GM19099 (cell line): Measurements from ENCODE around the gene HECTD1.

Experiments used
- POLR2A ChIP-seq: IDR thresholded peaks from 3 replicates; pipeline ENCODE4 v1.6.1; 2011; ENCODE audit warnings: low read depth; ENCODE audit not compliant: insufficient read length; ENCODE audit errors: extremely low read depth

The HECTD1 gene

DNA sequence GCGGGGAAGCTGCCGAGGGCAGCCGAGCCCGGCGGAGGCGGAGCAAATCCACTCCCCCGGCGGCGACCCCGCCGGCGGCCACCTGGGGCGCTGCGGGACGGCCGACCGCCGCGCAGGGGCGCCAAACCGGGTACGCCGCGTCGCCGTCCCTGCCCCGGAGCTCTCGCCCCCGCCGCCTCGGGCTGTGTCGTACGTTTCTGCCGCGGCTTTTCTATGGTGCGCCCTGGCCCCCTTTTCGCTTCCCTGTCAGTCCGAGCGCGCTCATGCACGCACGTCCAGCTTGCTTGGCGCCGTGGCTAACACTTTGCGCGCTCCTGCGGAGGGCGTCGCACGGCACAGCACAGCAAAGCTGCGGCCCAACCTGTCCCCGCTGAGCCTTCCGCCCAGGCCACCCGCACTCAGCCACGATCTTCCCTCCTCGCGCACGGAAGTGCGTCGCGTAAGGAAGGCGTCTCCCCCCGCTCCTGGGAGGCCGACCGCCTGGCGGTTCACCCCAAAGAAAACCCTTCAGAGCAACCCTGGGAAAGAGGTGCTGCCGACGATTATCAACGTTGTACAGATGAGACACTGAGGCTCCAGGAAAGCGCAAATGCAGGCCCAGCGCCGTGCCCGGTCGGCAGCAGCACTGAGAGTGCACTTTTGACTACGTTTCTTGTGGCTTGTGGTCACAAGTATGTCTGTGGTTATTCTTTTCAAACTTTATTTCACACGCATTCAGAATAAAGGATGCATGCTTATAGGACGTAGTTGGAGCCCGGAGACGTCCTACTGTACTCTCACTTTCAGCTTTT is at the start of gene HECTD1:
Gene HECTD1, minus strand, starts transcription at position 39 of the 791 bp plus-strand sequence. CDS start 1,857 bp downstream, outside the sequence.
- peak; percentile 74 for TF ChIP-seq POLR2A

- no peak for TF ChIP-seq POLR2A
Observed at GRCh38 chr14:31257244-31257553, 49.6 kb upstream of the HECTD1 start.

- TF ChIP-seq POLR2A, result no peak
Observed at GRCh38 chr14:31256534-31257243, 49.1 kb upstream of the HECTD1 start.

GRCh38 chr14:31255286-31255685 is 47.7 kb upstream of the HECTD1 start:
- TF ChIP-seq POLR2A, result no peak

DNA sequence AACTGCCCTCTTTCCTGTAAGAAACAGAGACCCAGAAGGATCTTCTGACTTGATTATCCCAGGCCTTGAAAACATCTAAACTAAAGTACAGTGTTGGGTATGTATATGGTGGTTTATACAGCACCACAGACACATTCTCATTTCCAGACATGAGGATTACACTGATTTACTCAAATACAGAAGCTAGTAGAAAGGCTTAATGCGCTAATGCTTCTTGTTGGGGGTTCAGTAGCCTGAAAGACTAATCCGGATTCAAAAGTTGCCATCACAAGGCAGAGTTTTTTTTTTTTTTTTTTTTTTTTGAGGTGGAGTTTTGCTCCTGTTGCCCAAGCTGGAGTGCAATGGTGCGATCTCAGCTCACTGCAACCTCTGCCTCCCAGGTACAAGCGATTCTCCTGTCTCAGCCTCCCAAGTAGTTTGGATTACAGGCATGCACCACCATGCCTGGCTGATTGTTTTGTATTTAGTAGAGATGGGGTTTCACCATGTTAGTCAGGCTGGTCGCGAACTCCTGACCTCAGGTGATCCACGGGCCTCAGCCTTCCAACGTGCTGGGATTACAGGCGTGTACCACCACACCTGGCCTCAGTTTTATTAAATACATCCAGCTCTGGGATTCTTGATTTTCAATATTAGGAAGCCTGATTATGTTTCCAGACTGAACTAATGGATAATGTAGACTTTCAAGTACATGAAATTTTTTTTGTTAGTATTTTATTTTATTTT is 46.3 kb upstream of the HECTD1 start:
- TF ChIP-seq POLR2A, result no peak

DNA sequence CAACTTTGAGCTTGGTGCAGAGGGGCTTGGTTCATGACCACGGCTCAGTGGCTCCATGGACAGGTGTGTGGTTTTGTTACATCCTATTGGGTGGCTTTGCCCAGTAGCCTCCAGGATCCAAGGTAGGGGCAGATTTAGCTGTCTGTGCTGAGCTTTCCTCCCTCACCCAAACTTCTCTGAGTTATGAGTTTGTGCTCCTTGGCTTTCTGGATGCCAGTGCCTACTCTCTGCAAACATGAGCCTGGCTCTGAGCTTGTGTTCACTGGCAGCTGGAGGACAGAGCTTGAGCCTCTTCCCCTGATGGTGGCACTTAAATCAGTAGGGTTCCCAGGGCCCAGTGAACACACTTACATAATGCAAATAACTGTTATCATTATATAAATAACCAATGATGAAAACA is 45.3 kb upstream of the HECTD1 start:
- no peak for TF ChIP-seq POLR2A

DNA sequence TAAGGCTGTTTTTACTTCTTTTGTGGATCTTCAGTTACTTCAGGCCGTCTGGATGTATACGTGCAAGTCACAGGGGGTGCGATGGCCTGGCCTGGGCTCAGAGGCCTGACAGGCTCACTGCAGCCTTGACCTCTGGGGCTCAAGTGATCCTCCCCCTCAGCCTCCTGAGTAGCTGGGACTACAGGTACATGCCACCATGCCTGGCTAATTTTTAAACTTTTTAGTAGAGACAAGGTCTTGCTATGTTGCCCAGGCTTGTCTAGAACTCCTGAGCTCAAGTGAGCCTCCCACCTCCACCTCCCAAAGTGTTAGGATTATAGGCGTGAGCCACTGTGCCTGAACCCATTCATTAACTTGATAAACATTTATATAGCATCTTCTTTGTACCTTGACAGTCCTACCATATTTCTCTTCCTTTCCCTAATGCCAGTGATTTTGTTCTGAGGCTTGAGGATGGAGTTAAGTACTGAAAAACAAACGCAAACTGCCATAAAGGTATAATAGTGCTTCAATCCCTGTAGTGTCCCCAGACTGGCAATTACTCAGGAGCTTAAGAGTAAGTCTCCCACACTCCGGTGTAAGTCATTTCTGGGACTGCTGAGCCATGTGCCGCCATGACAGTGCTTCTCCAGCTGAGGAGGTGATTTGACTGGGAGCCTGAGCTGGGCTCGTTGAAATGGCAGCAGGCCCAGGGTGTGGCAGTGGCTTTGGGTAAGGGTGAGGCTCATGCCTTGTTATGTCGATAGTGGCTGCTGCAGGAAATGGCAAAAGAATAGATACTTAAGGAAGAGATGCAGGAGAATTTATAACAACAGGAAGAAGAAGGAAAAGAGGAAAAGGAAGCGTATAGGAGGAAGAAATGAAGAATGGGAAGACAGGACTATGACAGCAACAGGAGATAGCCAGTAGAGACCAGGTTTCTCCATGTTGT is 43.7 kb upstream of the HECTD1 start:
- no peak for TF ChIP-seq POLR2A

- TF ChIP-seq POLR2A, result no peak
Observed at GRCh38 chr14:31244626-31245025, 37.0 kb upstream of the HECTD1 start.

DNA sequence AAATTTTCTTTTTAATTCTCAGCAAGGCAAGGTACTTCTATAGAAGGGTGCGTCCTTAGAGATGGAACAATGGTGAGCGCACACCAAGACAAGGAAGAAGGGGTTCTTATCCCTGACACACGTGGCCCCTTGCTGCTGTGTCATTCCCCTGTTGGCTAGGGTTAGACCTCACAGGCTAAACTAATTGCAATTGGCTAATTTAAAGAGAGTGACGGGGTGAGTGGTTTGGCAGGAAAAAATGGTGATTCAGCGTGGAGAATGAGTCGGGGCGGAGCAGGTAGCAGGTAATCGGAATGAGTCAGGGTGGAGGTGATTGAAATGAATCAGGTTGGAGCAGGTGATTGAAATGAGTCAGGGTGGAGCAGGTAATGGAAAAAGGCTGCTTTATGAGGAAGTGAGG is 36.3 kb upstream of the HECTD1 start:
- no peak for TF ChIP-seq POLR2A

DNA sequence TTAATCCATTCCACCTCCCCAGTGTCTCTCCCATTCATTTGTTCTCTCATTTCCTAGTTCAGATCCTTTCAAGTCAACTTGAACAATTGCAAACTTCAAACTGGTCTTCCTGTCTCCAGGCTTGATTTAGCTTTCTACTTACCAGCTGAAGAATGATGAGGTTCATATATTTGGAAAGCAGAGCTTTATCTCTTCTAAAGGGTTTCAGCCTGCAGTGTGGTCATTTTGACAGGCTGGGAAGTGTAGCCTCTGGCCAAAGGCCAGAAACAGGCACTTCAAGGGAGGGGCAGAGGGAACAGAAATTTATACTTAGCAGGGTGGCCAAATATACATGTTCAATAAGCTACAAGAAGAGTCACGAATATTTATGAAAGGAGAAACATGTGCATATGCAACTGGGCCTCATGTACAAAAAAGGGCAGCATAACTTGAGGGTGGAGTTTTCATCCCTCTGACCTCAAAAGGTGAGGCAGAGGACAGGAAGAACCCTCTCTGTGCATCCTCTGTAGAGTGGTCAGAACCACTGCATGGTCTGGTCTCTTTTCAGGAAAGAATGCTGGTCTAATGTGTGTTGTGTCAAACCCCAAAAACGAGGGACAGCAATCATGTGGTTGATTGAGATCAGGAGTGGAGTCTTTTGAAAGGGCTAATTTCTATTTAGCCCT is 34.0 kb upstream of the HECTD1 start:
- no peak for TF ChIP-seq POLR2A

DNA sequence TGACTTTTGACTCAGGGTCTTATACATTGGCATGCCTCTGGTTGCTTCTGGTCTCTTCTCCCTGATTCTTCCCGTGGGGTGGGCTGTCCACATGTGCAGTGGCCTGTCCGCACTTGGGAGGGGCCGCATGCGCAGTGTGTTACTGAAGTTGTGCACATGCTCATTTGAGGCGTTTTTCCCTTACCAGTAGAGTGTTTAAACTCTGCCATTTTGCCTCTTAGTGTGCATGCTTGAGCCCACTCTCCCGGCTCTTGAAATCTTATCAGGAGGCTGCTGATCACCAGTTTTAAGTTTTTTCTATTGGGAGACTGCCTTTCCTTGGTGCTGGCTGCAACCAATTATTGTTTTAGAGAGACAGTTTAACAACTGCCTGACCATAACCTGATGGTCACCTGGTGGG is 32.1 kb upstream of the HECTD1 start:
- TF ChIP-seq POLR2A, result no peak

DNA sequence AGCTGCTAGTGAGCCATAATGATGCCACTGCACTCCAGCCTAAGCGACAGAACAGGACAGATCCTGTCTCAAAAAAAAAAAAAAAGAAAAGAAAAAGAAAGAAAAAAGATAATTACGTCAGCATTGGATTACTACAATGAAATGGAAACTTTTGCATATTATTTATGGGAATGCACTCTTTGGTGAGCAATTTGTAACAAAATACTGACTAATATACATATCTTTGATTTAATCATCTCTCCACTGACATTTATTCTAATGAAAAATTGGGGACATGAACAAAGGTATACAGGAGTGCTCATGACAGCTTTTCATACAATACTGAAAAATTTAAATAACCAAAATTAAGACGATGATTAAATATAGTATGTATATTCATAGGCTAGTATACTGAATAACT is 27.9 kb upstream of the HECTD1 start:
- no peak for TF ChIP-seq POLR2A

DNA sequence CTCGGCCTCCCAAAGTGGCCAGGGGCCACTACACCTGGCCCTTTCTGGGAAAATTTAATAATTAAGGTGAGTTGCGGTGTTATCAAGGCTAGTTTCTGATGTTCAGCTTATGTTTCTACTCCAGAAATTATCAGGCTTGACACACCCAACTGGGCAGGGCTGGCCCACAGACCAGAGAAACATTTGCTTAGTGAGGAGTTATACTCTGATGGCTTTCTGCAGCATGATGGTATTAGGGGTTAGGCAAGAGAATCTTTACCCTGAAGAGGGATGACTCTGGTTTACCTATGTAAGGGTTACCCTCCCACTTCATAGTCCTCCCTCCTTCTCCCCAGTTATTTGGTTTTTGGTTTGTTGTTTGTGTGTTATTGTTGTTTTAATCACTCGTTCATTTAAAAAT is 24.5 kb upstream of the HECTD1 start:
- TF ChIP-seq POLR2A, result no peak

- TF ChIP-seq POLR2A, result no peak
Observed at GRCh38 chr14:31230573-31230958, 23.0 kb upstream of the HECTD1 start.
